ENCODE measurements around the gene GRK2. TPM values are rescaled to one million over a fixed set of nuclear protein-coding genes. Genes with fewer than 3 reads are reported as not detected.

Gene GRK2
- total and polyA plus RNA-seq, 12 donors = 34.2 to 65.0 (median 45.5) TPM

GRCh38 chr11:67277231-67277961 lies 11.1 kb downstream of the GRK2 start:
- ATAC-seq = peak; percentile 79 to 91 (median 88)

GRCh38 chr11:67278135-67278938 lies 12.1 kb downstream of the GRK2 start:
- Histone ChIP-seq H3K4me3 (peak overlapping the region in 7 of 10 donors; percentile 32 to 52 (median 45)), H3K36me3 (peaks cover 10 to 71% (median 40%) of the 10 kb centered on the region in 9 donors), H3K4me1 (peaks cover 40 to 100% (median 64%) of the 10 kb centered on the region in 9 donors), H3K27ac (peak overlapping the region; percentile 65 to 98 (median 90)), H3K27me3 (no peaks in the 10 kb centered on the region), H3K9me3 (no peaks in the 10 kb centered on the region)
- intact Hi-C loops (cut with DNase I) = no loop called here
- ATAC-seq = no peak
- 90 to 93% methylated on average over 14 of the region's 14 CpGs for WGBS, 2 donors
- DNase-seq = peak in 1 of 2 donors; percentile 17
- TF ChIP-seq CTCF (IDR thresholded peaks at IDR 0.05) = no peak

More at GRCh38 chr11:67277231-67277961, 11.1 kb downstream of the GRK2 start:
- peak; percentile 90 to 91 for DNase-seq
- peak overlapping the region; percentile 65 to 98 (median 90) for H3K27ac ChIP-seq
- peaks cover 47 to 100% (median 73%) of the 10 kb centered on the region in 9 donors for H3K4me1 ChIP-seq
- no peaks in the 10 kb centered on the region for H3K9me3 ChIP-seq
- 19 to 21% methylated on average over 24 of the region's 24 CpGs for WGBS, 2 donors
- peaks cover 10 to 70% (median 31%) of the 10 kb centered on the region in 9 donors for H3K36me3 ChIP-seq
- peak overlapping the region in 9 of 10 donors; percentile 16 to 52 (median 42) for H3K4me3 ChIP-seq
- no peaks in the 10 kb centered on the region for H3K27me3 ChIP-seq
- no peak for TF ChIP-seq CTCF (IDR thresholded peaks at IDR 0.05)
- intact Hi-C loops (cut with DNase I) = no loop called here

GRCh38 chr11:67278939-67279588 lies 12.8 kb downstream of the GRK2 start:
- Histone ChIP-seq H3K27me3 (no peaks in the 10 kb centered on the region), H3K4me1 (peaks cover 34 to 98% (median 56%) of the 10 kb centered on the region in 9 donors), H3K9me3 (no peaks in the 10 kb centered on the region), H3K4me3 (no peak overlapping the region), H3K27ac (peak overlapping the region in 8 of 10 donors; percentile 86 to 98 (median 92)), H3K36me3 (peaks cover 12 to 78% (median 47%) of the 10 kb centered on the region in 9 donors)
- ATAC-seq (no peak), DNase-seq (no peak)
- TF ChIP-seq CTCF (IDR thresholded peaks at IDR 0.05) = no peak
- intact Hi-C loops (cut with DNase I) = no loop called here
- 90 to 94% methylated on average over 14 of the region's 14 CpGs for WGBS, 2 donors
